GM19351 (cell line): ENCODE results near the gene PI3.
"Not testable (repeated sequence)": the region's sequence is repeated elsewhere in the genome, so short reads cannot be mapped to it uniquely, and the experiment has no call there.

ENCODE experiments used
- ATAC-seq: cut with Tn5 transposase; IDR thresholded peaks from one replicate; pipeline ENCODE4 v1.9.1; 2021; ENCODE audit warnings: mild to moderate bottlenecking, moderate library complexity; ENCODE audit not compliant: unreplicated experiment

PI3 gene

DNA sequence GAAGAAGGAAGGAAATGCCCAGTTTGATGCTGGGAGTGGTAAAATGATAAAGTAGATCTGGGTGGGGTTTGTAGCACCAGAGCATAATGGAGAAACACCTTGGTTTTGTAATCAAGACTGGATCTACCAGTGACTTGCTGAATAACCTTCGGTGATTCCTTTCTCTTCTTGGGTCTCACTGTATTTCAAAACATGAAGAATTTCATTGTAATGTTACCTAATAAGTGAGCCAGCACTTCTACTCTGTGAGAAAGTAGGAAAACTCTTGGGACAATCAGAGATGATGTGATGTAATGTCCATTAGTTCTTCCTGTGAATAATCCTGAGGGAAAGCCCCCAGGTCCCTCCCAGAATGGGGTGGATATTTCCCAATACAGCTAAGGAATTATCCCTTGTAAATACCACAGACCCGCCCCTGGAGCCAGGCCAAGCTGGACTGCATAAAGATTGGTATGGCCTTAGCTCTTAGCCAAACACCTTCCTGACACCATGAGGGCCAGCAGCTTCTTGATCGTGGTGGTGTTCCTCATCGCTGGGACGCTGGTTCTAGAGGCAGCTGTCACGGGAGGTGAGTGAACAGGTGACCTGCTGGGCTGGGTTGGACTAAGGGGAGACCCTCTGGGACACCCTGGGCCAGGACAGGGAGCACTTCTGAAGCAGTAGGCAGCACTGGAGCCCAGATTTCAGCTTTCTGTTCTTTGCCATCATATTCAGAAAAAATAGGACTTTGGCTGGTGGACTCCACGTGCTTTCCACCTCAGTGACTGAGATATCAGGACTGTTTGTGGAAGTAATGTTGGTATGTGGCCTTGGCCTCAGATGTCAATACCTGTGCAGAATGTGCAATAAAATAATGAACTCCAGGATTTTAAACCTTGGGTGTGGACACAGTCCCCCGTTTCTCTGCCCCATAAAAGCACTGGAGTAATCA, at the start of gene PI3:
PI3 (plus strand) TSS at position 469 of the 931 bp plus-strand sequence; CDS start at position 490, 21 bp downstream.
- no peak for ATAC-seq

DNA sequence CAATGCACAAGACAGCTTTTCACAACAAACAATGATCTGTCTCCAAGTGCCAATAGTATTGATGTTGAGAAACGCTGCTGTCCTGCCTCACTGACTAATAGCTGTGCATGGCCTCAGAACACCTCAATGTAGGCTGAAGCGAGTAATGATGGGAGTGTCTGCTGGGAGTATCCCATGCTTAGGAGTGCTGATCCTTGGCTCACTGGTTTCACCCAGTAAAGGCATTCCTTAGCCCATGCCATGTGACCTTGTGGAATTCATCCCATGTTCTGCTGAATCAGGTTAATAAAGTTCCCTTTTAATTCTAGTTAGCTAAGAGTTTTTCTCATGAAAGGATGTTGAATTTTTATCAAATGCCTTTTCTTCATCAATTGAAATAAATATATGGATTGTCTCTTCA, 46.6 kb upstream of the PI3 start:
- ATAC-seq: no peak

DNA sequence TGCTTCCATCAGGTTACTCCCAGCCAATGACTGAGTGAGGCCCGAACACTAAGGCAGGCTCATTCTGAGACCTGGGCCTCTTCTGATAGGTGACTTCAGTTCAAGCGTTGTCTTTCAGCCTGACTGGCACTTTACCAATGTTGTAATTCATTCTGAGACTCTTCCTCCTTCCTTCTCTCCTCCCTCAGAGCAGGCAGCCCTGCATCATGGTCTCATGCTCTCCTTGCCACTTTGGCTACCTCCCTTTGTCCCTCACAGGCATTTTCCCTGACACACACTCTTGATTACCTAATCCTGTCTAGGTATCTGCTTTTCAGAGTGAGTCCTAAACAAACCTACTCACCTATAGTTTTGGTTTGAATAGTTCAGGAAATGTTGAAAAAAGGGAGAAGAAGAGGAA, 37.8 kb upstream of the PI3 start:
- no peak for ATAC-seq

DNA sequence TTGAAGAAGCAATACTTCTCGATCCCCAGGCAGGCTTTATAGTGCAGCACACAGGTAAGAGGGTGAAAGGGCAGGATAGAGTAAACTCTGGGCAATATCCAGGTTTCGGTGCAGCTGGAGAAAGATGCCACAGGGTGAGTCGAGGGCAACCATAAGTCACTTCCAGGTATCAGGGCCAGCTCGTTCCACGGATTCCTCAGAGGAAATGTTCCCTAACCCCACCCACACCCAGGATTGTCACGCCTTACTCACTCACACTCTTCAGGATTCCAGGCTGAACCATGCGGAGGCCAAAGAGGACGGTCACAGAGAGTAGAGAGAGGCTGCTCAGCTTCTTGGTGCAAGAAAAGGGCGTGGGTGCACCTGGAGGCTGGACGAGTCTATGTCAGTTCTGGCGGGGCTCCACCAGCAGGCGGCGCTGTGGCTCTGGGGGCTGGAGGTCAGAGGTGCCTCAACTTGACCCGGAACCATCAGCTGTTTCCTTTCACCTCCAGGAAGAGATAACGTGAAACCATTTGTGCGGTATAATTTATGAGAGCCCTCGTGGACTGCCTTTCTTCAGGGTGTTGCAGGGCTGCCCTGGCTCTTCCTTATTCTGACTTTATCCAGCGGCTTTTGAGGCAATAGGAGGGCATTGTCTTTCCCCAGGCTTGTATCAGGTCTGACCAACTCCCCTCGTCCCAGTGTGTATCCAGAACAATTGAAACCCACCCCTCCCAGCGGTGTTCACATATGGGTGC, 36.0 kb upstream of the PI3 start:
- no peak for ATAC-seq

- ATAC-seq: not testable (repeated sequence)
Observed at GRCh38 chr20:45139733-45140375, 34.8 kb upstream of the PI3 start.

DNA sequence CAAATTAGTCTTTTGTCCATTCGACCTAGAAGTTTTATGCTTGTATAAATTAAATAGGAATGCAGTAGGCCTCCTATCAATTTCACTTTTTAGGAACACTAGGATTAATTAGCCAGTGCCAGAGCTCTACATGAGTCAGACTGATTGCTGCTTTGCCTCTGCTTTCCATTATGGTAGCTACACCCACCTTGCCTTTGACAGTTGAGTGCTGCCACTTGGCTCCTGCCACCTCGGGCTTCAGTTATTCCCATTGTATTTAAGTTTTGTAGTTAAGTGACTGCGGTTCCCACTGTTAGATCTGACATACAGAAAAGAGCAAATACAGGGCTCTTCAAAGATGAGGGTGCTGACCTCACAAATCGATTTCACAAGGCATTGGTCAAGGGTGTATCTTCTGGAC, 33.9 kb upstream of the PI3 start:
- ATAC-seq: no peak

DNA sequence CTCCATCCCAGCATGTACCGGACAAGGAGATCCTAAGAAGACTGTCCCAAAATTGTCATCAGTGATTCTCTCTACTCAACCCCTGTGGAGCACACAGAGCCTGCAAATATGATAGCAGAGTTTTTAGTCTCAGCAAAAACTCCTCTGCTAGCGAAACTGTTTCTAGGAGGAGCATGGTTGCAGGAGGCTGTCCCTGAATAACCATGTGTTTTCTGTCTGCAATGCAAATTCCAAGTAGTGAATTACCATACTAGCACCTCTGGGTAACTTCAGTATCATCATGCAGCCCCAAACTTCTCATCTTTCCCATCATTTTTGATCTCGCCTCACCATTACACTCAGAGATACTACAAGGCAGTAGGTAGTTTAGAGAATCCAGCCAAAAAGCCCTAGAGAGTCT, 25.6 kb upstream of the PI3 start:
- no peak for ATAC-seq

DNA sequence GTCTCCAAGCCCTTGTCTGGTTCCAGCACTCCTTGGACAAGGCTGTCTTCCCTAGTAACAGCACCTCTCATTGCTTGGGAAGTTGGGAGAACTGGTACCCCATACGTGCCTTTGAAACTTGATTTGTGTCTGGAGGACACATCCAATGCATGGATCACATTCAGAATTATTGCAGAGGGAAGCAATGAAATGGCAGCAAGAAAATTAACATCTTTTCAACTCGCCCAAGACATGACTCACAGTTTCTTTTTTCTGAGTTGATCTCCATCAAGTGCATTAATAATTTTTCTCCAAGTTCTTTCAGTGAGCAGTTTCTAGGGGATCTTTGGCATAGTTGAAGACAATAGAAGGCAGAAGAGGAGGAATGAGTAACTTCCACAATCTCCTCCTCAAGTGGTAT, 22.3 kb upstream of the PI3 start:
- ATAC-seq: no peak

DNA sequence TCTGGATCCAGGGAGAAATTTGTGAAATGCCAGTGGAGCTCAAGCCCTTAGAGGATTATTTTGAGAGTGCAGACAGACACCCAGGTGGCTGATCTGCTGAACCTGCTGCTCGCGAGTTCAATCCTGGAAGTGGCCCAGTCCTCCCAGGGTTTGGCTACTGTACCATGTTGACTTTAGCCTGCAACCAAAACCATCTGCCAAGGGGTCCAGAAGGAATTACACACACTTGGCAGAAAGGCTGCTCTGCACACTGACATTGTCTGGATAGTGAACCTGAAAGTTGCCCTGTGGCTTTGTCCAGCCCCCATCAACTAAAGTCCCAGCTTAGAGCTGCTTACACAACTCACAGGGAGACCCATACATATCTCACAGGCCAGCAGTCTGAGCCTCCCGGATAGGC, 21.6 kb upstream of the PI3 start:
- no peak for ATAC-seq

GRCh38 chr20:45153752-45154151, 20.9 kb upstream of the PI3 start:
- no peak for ATAC-seq

DNA sequence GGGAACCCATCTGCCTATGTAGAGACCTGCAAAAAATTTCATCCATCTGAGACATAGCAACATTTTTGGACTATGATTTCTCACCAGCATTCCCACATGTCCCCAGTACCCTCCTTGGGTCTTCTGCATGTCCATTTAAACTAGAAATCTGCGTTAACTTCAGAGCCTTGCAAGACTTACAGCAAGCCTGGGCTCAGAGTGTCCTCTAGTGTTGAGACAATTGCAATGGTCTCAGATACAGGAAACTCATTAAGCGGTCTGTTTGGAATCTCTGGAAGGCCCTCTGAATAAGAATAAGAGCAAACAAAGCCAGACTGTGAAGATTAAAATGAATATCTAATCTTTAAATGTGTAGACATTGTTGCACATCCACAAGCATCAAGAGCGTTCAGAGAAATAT, 20.5 kb upstream of the PI3 start:
- ATAC-seq: no peak

DNA sequence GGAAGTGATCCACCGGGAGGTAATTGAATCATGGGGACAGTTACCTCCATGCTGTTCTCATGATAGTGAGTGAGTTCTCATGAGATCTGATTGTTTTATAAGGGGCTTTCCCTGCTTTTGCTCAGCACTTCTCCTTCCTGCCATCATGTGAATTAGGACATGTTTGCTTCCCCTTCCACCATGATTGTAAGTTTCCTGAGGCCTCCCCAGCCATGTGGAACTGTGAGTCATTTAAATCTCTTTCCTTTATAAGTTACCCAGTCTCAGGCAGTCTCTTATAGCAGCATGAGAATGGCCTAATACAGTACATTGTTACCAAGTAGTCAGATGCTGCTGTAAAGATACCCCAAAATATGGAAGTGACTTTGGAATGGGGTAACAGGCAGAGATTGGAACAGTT, 19.9 kb upstream of the PI3 start:
- ATAC-seq: not testable (repeated sequence)

GRCh38 chr20:45156713-45157112, 18.0 kb upstream of the PI3 start:
- ATAC-seq: no peak

- ATAC-seq: no peak
Observed at GRCh38 chr20:45157962-45158361, 16.7 kb upstream of the PI3 start.

- ATAC-seq: no peak
Observed at GRCh38 chr20:45163083-45163803, 11.5 kb upstream of the PI3 start.

GRCh38 chr20:45164906-45165305, 9.8 kb upstream of the PI3 start:
- ATAC-seq: no peak

- no peak for ATAC-seq
Observed at GRCh38 chr20:45173522-45173921, 1.2 kb upstream of the PI3 start.

DNA sequence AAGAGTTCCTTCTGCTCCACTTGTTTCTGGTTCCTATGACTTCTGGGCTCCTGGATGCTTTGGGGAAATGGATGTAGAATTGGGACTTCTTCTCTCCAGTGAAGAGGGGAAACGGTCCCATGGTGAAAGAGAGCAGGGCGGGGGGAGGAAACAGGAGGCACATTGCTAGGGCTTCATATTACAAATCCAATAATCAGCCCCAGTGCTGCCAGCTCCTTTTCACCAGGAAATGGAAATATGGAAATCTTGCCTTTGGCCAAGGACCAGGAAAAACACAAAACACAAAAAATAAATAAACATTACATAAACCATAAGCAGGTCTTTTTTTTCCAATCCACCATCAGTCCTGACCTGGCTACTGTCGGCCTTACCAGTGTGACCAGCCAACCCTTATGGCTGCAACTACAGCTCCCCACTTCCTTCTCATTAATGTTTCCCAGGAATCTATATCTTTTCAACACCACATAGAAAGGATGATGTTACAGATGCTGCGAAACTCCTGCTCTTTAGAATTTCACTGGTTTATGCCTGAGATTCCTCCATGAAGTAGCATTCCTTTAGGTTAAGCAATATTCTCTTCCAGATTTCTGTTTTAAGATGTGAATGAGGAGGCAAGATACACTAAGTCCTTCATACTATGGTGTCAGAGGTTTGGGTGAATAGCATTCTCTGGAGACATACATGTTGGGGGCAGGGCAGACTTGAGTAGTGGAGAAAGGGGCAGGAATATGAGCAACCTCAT, 2.0 kb downstream of the PI3 start:
- no peak for ATAC-seq

GRCh38 chr20:45179166-45179565, 4.5 kb downstream of the PI3 start:
- ATAC-seq: no peak

- ATAC-seq: no peak
Observed at GRCh38 chr20:45181639-45182038, 6.9 kb downstream of the PI3 start.
